Activated CD4-positive, alpha-beta T cell treated with anti-CD3 and anti-CD28 coated beads for 1 hour (primary cell): ENCODE data around the gene PKNOX1.
"Not testable (repeated sequence)": the region's sequence is repeated elsewhere in the genome, so short reads cannot be mapped to it uniquely, and the experiment has no call there.

Experiments used
- DNase-seq: peaks from one replicate; pipeline ENCODE4 v3.0.0-alpha.2; 2020

PKNOX1 gene

DNA sequence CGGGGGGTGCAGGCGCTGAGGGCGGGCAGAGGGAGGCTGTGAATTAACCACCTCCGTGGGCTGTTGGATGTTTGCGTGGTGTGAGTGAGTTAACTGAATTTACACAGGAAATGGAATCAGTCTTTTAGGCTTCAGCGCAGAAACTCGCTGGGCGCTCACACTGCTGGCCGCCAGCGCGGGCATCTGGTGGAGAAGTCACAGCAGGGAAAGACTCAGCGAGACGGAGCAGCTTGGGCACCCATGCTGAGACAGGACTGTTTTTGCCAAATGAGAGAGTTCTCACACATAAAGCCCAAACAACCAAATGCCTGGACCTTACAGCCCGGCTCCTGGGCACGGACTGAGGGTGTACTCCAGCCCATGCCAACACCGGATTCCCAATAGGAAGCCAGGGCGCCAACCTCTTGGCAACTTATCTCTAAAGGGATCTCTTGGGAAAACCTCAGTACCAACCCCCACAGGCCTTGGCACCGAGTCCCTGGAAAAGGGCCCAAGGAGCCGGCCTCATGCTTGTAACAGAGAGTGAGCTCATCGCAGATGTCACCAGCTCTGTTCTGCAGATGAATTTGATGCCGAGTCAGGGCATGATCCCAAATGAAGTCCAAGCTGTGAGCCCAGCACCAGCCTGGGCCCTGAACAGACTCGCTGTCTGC is 90.0 kb downstream of the PKNOX1 start:
- not testable (repeated sequence) for DNase-seq

DNA sequence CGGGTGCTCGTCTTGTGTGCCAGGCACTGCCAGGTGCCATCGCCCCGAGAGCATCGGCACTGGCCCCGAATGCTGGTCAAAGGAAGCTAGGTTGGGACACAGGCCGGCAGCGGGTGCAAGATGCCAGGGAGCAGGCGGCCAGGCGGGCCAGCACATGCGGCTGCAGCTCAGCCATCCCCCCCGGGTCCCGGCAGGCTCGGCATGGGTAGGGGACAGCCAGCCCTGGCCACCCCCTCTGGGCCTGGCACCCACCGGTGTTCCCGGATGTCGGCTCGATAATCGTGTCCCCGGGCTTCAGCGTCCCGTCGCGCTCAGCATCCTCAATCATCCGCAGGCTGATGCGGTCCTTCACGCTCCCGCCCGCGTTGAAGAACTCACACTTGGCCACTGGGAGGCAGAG is 91.6 kb downstream of the PKNOX1 start:
- not testable (repeated sequence) for DNase-seq

DNA sequence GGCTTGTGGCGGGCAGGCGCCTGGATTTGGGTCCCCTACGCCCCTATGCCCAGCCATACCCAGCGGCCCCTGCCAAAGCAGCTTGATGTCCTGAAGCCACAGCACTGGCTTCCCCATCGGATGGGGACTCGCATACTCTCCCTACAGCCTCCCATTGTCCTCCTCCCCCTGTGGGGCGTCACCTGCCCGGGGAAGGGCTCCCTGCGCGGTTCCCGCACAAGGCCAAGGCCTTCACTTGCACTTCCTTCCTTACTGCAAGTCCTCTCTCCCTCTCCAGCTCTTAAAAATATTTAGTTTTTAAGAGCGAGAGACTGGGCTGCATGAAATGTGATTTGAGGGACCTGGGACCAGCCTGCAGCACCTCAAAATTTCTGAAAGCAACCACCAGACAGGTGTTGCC is 92.3 kb downstream of the PKNOX1 start:
- DNase-seq: not testable (repeated sequence)

DNA sequence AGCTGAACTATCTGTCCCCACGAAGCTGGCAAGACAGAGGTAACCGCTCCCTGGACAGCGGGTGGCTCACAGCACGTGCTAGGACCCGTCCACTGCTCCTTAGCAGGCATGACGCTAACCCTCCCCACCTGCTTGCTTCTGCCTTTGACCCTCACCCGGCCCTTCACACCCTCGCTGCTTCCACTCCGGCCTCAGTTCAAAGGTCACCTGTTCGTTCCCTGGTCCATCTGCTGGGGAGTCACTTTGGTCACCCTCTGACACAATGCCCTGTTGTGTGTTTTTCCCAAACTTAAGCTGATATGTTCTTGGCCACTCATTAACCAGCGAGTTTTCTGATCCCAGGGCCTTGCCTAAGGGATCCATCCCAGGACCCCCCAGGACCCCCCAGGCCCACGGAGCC is 93.7 kb downstream of the PKNOX1 start:
- not testable (repeated sequence) for DNase-seq

DNA sequence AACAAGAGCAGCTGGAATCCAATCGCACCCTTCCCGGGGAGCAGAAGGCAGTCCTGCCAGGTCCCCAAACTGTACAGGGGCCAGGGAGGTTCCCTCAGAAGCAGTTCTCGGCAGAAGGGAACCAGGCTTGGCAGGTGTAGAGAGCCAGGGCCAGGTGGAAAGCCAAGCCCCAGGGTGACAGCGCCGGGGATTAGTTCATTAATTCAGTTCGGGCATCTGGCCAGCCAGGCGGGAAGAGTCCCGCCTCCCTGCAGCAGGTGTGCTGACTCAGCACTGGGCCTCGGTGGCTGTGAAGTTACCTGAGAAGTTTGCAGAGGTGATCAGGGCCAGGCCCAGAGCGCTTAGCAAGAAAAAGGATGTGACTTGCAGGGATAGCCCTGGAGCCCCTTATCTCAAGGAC is 95.3 kb downstream of the PKNOX1 start:
- not testable (repeated sequence) for DNase-seq

DNA sequence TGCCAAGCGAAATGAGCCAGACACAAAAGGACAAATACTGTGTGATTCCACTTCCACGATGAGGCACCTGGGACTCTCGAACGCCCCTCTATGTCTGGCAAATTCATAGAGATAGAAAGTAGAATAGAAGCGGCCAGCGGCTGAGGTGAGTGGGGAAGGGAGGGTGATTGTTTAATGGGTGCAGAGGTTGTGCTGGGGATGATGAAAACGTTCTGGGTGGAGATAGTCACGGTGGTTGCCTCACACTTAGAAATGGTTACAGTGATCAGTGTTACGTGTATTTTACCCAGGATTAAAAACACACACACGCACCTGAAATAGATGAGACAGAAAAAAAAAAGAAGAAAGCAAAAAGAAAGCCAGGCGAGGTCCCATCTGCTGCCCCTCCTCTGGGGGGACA is 98.4 kb downstream of the PKNOX1 start:
- not testable (repeated sequence) for DNase-seq

DNA sequence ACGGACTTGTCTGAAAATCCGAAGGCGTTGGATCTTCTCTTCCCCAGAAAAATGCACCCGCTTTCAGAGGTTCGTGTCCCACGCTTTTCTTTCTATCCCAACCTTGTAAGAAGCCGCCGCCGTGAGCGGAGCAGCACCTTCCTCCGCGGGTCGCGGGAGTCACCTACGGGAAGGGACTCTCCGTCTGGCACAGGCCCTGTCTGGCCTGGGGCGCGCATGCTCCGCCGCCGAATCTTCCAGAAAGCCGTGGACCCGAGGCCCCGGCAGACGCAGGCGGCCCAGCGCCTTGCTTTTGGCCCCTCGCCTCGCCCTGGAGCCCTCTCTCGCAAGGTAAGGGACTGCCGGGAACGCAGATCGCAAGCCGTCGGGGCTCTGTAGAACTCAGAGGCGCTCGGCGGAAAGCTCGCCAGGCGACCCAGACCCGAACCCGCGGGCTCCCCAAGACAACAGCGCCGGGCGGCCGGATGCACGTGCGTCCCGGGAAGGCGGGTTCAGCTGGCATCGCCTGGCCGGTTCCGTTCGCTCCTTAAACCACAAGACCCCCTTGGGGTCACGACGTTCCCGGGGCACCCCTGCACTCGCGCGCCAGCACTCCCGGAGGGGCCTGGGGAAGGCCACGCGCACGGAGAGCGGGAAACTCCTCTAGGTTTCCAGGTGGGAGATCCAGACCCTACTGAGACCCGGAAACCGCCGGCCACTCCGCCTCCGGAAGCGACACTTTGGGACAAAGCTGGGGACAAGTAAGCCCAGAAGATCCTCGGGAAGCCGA is 100.2 kb downstream of the PKNOX1 start:
- not testable (repeated sequence) for DNase-seq

DNA sequence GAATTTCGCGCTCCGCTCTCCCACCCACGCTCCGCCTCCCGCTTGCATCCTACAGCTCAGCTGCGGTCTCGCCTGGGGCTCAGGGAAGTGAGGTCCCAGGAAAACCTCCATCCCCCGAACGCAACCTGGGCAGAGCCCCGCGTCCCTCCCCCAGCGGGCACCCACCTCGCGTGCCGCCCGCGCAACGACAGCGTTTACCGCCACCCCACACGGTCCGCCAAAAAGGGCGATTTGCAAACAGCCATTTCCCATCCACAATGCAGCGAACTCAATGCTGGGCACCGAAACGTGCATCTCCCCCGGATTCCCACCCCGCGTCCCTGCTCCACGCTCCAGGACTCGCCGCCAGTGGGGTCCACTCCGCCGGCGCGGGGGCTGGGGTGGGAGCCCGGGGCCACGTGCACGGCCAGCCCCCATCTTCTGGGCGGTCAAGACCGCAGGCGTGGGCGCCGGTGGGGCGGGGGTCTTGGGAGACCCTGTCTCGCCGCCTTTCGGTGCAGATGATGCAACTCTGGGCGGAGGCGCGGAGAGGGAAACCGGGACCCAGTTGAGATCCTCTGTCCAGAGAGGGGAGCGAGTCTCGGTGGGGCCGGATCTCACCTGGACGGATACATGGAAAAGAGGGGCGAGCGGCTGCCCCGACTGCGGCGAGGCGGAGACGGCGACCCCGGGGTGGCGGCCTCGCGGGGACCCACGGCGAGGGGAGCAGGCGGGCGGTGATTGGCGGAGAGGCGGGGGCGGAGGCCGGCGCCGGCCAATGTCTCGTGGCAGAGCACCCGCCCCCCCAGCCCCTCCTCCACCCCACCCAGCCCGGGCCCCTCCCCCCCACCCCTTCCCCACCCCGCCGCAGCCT is 101.0 kb downstream of the PKNOX1 start, which contains the start of gene CBS:
CBS (minus strand) TSS at position 666 of the 853 bp plus-strand sequence. CDS start 3,642 bp downstream, outside the sequence.
- DNase-seq: not testable (repeated sequence)

DNA sequence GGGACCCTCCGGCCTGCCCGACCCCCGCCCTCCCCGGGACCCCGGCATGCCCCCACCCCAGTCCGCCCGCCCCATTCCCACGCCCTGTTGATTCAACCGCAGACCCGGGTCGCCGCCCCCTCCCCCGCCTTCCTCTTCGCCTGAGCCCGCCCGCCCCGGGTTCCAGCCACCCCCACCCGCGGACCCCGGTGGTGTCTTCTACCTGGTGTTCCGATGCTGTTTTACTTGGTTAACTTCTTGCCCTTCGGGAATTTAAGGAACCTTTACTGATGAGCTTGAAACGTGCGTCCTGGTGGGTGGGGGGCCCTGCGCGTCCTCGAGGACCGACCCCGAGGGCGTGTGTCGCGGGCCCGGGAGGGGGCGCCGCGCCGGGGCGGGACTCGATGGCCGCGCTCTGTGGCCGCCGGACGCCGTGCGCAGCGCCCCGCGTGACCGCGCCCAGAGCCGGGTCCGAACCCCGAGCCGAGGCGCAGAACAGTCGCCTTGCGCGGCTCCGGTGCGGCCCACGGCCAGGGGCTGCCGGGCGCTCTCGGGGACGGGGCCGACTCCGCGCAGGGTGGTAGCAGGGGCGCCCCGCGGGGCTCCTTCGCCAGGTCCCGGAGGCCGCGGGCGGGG is 101.8 kb downstream of the PKNOX1 start:
- not testable (repeated sequence) for DNase-seq

DNA sequence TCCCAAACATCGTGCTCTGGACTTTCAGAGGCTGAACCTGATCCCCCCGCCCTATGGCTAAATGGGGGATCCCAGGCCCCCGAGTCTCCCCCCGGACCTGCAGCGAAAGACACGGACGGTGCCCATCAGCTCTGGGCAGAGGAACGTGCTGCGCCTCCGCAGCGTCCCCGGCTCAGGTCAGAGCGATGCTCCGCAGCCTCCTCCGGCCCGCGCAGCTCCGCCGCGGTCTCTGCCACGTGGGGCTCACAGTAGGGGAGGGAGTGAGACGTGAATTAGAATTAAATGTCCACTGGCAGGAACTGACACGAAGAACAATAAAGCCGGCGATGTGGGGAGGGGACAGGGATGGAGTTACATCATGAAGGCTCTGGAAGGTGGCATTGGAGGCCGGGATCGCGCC is 102.3 kb downstream of the PKNOX1 start:
- not testable (repeated sequence) for DNase-seq

DNA sequence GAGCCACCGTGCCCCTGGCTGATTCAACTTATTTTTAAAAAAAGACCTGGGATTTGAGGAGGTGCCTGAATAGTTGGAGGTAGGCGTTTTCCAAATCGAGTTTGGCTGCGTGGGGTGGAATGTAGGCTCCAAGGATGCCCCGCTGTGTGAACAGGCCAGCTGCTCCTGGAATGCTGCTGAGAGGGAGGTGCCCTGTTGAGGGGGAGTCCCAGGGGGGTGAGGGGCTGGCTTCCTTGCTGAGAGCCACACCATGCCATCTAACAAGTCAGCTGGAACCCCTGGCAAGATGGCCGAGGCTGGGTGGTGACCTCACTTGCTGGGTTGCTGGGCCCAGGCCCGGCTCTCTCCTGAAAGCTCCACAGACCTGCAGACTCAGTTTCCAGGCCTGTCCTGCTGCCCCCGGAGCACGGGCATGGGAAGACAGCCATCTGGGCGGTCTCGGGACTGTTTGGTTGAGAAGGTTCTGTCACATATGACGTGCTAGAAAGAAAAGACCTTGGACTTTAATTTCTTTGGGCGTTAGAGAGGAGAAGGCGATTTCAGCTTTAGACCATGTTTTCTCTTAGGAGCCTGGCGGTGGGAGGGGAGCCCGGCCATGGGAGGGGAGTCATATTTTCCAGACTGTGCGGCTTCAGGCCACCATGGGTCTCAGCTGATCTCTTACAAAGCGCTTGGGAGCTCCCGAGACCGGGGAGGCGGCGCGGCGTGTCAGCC is 108.4 kb downstream of the PKNOX1 start:
- not testable (repeated sequence) for DNase-seq
